ENCODE data around the gene TMEM178B. TPM values are rescaled to one million over a fixed set of nuclear protein-coding genes. Genes with fewer than 3 reads are reported as not detected.
A peak's percentile ranks its signal among the peaks of the same experiment; 100 is the strongest.

The TMEM178B gene
- total and polyA plus RNA-seq, 2 of the 13 experiments (the other 11 are each of a cell fraction or from before 2014, with no cell fraction given), result 0.01 to 0.02 TPM

DNA sequence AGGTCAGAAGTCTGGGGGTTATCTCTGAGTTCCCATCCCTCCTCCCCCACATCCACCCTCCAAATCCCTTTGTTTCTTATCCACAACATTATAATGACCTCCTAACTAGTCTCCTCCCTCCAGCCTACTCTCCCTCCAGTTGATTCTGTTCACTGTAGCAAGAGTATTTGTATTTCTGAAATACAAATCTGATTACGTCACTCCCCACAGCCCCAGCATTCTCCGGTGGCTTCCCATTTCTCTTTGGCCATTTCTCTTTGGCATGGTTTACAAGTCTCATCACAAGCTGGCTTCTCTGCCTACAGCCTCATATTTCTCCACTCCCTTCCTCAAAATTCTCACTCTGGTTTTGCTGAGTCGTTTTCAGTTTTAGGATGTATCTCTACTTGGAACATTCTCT is 34.5 kb upstream of the TMEM178B start:
- Histone ChIP-seq H3K4me2 (ENCODE audit: low read depth, low read length) (no peak overlapping the region), H2AFZ (ENCODE audit: low read length) (no peak overlapping the region), H3K4me1 (ENCODE audit: insufficient read depth, low read length) (peaks cover 22% of the 10 kb centered on the region), H3K36me3 (replicated peaks in 1 of 2; ENCODE audit: control insufficient read depth in 1 of 2, insufficient read depth in 2 of 2, low read length in 2 of 2) (no peaks in the 10 kb centered on the region), H3K4me3 (replicated peaks in 1 of 3; ENCODE audit: insufficient read depth in 1 of 3, low read depth in 2 of 3, low read length in 3 of 3) (no peak overlapping the region), H3K27ac (ENCODE audit: extremely low read length, insufficient read depth, low read length) (no peak overlapping the region), H3K9me3 (ENCODE audit: low read length) (no peaks in the 10 kb centered on the region), H3K79me2 (ENCODE audit: insufficient read depth, low read length) (no peaks in the 10 kb centered on the region), H4K20me1 (ENCODE audit: insufficient read depth, low read length) (no peaks in the 10 kb centered on the region), H3K9ac (ENCODE audit: insufficient read depth, low read depth, low read length) (no peak overlapping the region), H3K27me3 (ENCODE audit: control insufficient read depth in 1 of 2, insufficient read depth in 2 of 2, low read length in 2 of 2) (no peaks in the 10 kb centered on the region)
- in situ Hi-C loops (cut with HindIII; ENCODE audit: extremely low pct_ligation_motif_present, low pct_unique_long_range_greater_than_20kb), result no loop called here
- no peak for DNase-seq (ENCODE audit: low spot score)
- no TSS peak for BruUV-seq (replicated peaks)
- ATAC-seq, result no peak
- intact Hi-C loops (cut with micrococcal nuclease; ENCODE audit: unreplicated experiment), result no loop called here
- TF ChIP-seq CREB1 (IDR thresholded peaks at IDR 0.05), result peak; percentile 82
- TF ChIP-seq CREB1 (CRISPR knock-in tag; IDR thresholded peaks at IDR 0.05), result no peak
- TF ChIP-seq KDM4B (CRISPR knock-in tag; IDR thresholded peaks at IDR 0.05), result no peak
- no peak for TF ChIP-seq ZNF264 (CRISPR knock-in tag; IDR thresholded peaks at IDR 0.05)
- TF ChIP-seq ATF7 (IDR thresholded peaks at IDR 0.05), result peak; percentile 94
- no peak for TF ChIP-seq ATF7 (CRISPR knock-in tag; IDR thresholded peaks at IDR 0.05)
- POLR2A ChIA-PET, result no interaction called here
- no peak for FAIRE-seq
- CTCF ChIA-PET (ENCODE audit: low intra/inter-chr PET ratio, low total read pairs), result no interaction called here
- 3% methylated on average over 3 of the region's 3 CpGs for WGBS (ENCODE audit: low lambda C conversion rate)

DNA sequence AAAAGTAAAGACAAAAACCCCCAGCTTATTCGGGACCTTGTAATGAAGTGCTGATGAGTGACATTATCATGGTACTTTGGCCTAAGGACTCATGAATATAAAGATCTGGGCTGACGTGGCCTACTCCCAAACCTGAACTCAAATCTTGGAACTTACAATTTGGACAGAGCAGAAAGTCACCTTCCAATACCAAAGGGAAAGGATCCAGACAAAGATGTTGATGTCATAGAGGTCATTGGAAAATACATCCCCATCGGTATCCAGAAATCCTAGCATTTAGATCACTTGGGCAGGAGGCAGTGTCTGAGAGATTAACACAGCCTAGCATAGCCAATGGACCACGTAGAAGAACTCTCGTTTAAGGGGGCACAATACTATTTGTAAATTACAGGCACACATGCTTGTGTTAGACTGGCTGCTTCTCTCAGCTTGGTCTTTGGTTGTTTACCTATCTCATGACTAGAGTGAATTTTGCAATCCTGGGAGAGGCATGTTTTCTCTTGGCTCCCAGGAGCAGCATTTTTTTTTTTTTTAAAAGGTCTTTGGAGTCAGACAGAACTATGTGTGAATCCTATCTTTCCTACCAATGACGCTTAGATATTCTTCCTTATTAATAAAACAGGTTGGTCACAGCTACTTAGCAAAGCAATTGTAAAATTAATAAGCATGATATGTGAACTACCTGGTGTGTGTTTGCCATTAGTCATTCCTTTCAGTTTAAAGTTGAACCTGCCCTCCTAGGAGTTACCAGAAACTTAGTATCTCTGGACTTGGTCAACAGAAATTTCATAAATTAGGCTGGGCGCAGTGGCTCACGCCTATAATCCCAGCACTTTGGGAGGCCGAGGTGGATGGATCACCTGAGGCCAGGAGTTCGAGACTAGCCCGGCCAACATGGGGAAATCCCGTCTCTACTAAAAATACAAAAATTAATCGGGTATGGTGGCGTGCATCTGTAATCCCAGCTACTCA is 31.4 kb upstream of the TMEM178B start:
- Histone ChIP-seq H3K9me3 (ENCODE audit: low read length) (no peaks in the 10 kb centered on the region), H3K4me3 (replicated peaks in 1 of 3; ENCODE audit: insufficient read depth in 1 of 3, low read depth in 2 of 3, low read length in 3 of 3) (peak overlapping the region in 1 of 3 experiments; percentile 12; a peak in 1 of 6 replicates), H4K20me1 (ENCODE audit: insufficient read depth, low read length) (no peaks in the 10 kb centered on the region), H3K36me3 (replicated peaks in 1 of 2; ENCODE audit: control insufficient read depth in 1 of 2, insufficient read depth in 2 of 2, low read length in 2 of 2) (no peaks in the 10 kb centered on the region), H2AFZ (ENCODE audit: low read length) (no peak overlapping the region), H3K79me2 (ENCODE audit: insufficient read depth, low read length) (no peaks in the 10 kb centered on the region), H3K9ac (ENCODE audit: insufficient read depth, low read depth, low read length) (no peak overlapping the region), H3K27ac (ENCODE audit: extremely low read length, insufficient read depth, low read length) (peak overlapping the region; percentile 35), H3K4me1 (ENCODE audit: insufficient read depth, low read length) (peaks cover 22% of the 10 kb centered on the region), H3K27me3 (ENCODE audit: control insufficient read depth in 1 of 2, insufficient read depth in 2 of 2, low read length in 2 of 2) (no peaks in the 10 kb centered on the region), H3K4me2 (ENCODE audit: low read depth, low read length) (peak overlapping the region; percentile 54)
- peak; percentile 97 for ATAC-seq
- FAIRE-seq, result peak; percentile 57
- BruUV-seq (replicated peaks), result no TSS peak
- intact Hi-C loops (cut with micrococcal nuclease; ENCODE audit: unreplicated experiment) (no loop called here), in situ Hi-C loops (cut with HindIII; ENCODE audit: extremely low pct_ligation_motif_present, low pct_unique_long_range_greater_than_20kb) (no loop called here)
- peak; percentile 85 for DNase-seq (ENCODE audit: low spot score)
- WGBS (ENCODE audit: low lambda C conversion rate), result 17% methylated on average over 14 of the region's 14 CpGs
- POLR2A ChIA-PET, result interaction anchor here (1.0 kb wide), 1 partner anchor 28 kb away, joined by 4 read pairs; the partner anchor contains the start of gene MRPS33
- CTCF ChIA-PET (ENCODE audit: low intra/inter-chr PET ratio, low total read pairs), result no interaction called here
- TF ChIP-seq, protein P1, sequence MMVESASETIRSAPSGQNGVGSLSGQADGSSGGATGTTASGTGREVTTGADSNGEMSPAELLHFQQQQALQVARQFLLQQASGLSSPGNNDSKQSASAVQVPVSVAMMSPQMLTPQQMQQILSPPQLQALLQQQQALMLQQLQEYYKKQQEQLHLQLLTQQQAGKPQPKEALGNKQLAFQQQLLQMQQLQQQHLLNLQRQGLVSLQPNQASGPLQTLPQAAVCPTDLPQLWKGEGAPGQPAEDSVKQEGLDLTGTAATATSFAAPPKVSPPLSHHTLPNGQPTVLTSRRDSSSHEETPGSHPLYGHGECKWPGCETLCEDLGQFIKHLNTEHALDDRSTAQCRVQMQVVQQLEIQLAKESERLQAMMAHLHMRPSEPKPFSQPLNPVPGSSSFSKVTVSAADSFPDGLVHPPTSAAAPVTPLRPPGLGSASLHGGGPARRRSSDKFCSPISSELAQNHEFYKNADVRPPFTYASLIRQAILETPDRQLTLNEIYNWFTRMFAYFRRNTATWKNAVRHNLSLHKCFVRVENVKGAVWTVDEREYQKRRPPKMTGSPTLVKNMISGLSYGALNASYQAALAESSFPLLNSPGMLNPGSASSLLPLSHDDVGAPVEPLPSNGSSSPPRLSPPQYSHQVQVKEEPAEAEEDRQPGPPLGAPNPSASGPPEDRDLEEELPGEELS (CRISPR knock-in tag; IDR thresholded peaks at IDR 0.05), result peak; percentile 76
- TF ChIP-seq ZNF329 (CRISPR knock-in tag; IDR thresholded peaks at IDR 0.05; ENCODE audit: low read depth), result no peak
- TF ChIP-seq, protein P2, sequence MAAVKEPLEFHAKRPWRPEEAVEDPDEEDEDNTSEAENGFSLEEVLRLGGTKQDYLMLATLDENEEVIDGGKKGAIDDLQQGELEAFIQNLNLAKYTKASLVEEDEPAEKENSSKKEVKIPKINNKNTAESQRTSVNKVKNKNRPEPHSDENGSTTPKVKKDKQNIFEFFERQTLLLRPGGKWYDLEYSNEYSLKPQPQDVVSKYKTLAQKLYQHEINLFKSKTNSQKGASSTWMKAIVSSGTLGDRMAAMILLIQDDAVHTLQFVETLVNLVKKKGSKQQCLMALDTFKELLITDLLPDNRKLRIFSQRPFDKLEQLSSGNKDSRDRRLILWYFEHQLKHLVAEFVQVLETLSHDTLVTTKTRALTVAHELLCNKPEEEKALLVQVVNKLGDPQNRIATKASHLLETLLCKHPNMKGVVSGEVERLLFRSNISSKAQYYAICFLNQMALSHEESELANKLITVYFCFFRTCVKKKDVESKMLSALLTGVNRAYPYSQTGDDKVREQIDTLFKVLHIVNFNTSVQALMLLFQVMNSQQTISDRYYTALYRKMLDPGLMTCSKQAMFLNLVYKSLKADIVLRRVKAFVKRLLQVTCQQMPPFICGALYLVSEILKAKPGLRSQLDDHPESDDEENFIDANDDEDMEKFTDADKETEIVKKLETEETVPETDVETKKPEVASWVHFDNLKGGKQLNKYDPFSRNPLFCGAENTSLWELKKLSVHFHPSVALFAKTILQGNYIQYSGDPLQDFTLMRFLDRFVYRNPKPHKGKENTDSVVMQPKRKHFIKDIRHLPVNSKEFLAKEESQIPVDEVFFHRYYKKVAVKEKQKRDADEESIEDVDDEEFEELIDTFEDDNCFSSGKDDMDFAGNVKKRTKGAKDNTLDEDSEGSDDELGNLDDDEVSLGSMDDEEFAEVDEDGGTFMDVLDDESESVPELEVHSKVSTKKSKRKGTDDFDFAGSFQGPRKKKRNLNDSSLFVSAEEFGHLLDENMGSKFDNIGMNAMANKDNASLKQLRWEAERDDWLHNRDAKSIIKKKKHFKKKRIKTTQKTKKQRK (IDR thresholded peaks at IDR 0.05; ENCODE audit: low read length), result no peak
- no peak for TF ChIP-seq ATAD3A (CRISPR knock-in tag; IDR thresholded peaks at IDR 0.05)
- TF ChIP-seq BCL6 (CRISPR knock-in tag; IDR thresholded peaks at IDR 0.05), result 0 out of 2 replicates have a peak, but pooled peaks have one; percentile 34
- peak; percentile 39; the same call in 1 of the 2 replicates for TF ChIP-seq SAP130 (CRISPR knock-in tag; IDR thresholded peaks at IDR 0.05; ENCODE audit: low read depth)
- TF ChIP-seq TEAD3 (CRISPR knock-in tag; optimal IDR thresholded peaks at IDR 0.05; ENCODE audit: borderline replicate concordance), result peak; percentile 61

Measured in HepG2 (cell line).